ENCODE data around the gene ERCC6L.

ERCC6L gene

DNA sequence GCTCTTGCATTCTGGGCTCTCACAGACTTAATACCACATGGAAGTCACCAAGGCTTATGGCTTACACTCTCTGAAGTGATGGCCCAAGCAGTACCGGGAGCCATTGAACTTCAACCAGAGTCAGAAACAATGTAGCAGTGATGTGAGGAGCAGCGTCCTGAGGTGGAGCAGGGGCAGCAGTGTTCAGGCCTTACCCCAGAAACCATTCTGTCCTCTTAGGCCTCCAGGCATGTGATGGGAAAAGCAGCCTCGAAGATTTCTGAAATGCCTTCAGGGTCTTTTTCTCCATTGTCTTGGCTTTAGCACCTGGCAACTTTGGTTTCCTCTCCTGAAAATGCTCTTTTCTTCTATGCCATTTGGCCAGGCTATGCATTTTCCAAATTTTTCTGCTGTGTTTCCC, 80.1 kb downstream of the ERCC6L start:
- no peak for DNase-seq

Measured in stimulated activated CD8-positive, alpha-beta memory T cell treated with anti-CD3 and anti-CD28 coated beads, Interleukin-4, amount 100 ng/mL, for 48 hours (primary cell).